Measurements from ENCODE around the gene PHOX2A. TPM values are rescaled to one million over a fixed set of nuclear protein-coding genes. Genes with fewer than 3 reads are reported as not detected.

PHOX2A gene
- total RNA-seq, 4 donors from 2014 or later, result not detected

GRCh38 chr11:72225411-72225951 lies 18.5 kb downstream of the PHOX2A start:
- Histone ChIP-seq H3K27ac (peak overlapping the region; percentile 94 to 100 (median 98)), H3K9me3 (no peaks in the 10 kb centered on the region), H3K4me1 (peaks cover 4 to 28% (median 11%) of the 10 kb centered on the region in 4 donors), H3K4me3 (peak overlapping the region; percentile 88 to 98 (median 92)), H3K36me3 (peaks cover 0 to 24% (median 0%) of the 10 kb centered on the region in 3 donors), H3K27me3 (no peaks in the 10 kb centered on the region)
- no peak for TF ChIP-seq POLR2A (IDR thresholded peaks at IDR 0.05)
- TF ChIP-seq CTCF (IDR thresholded peaks at IDR 0.05), result no peak
- DNase-seq, result peak in 1 of 3 donors; percentile 35

GRCh38 chr11:72224564-72225410 lies 19.2 kb downstream of the PHOX2A start, which contains the start of gene INPPL1:
Gene INPPL1 (plus strand): TSS chr11:72224767. CDS start chr11:72224985, 218 bp downstream.
- Histone ChIP-seq H3K4me3 (peak within 1 kb of the TSS; percentile 88 to 98 (median 92)), H3K36me3 (peaks cover 0 to 17% (median 0%) of the 10 kb centered on the region in 3 donors), H3K27ac (peak within 1 kb of the TSS; percentile 94 to 100 (median 98)), H3K9me3 (no peaks in the 10 kb centered on the region), H3K4me1 (peaks cover 4 to 28% (median 11%) of the 10 kb centered on the region in 4 donors), H3K27me3 (no peaks in the 10 kb centered on the region)
- TF ChIP-seq CTCF (IDR thresholded peaks at IDR 0.05) (no peak), POLR2A (IDR thresholded peaks at IDR 0.05) (no peak)
- peak; percentile 53 to 74 (median 67) for DNase-seq

GRCh38 chr11:72223615-72224563 lies 20.1 kb downstream of the PHOX2A start:
- peaks cover 4 to 28% (median 11%) of the 10 kb centered on the region in 4 donors for H3K4me1 ChIP-seq
- peak overlapping the region; percentile 88 to 98 (median 92) for H3K4me3 ChIP-seq
- TF ChIP-seq POLR2A (IDR thresholded peaks at IDR 0.05) (no peak), CTCF (IDR thresholded peaks at IDR 0.05) (no peak)
- no peaks in the 10 kb centered on the region for H3K27me3 ChIP-seq
- no peaks in the 10 kb centered on the region for H3K9me3 ChIP-seq
- DNase-seq, result peak; percentile 62 to 87 (median 87)
- H3K36me3 ChIP-seq, result peaks cover 0 to 8% (median 0%) of the 10 kb centered on the region in 3 donors
- H3K27ac ChIP-seq, result peak overlapping the region; percentile 94 to 100 (median 98)

GRCh38 chr11:72222907-72223614 lies 20.9 kb downstream of the PHOX2A start:
- H3K27me3 ChIP-seq, result no peaks in the 10 kb centered on the region
- no peaks in the 10 kb centered on the region for H3K9me3 ChIP-seq
- TF ChIP-seq POLR2A (IDR thresholded peaks at IDR 0.05) (peak; percentile 49 to 55), CTCF (IDR thresholded peaks at IDR 0.05) (peak; percentile 6 to 64 (median 50))

More at GRCh38 chr11:72222907-72223614, 20.9 kb downstream of the PHOX2A start:
- Histone ChIP-seq H3K36me3 (peaks cover 0 to under 1% (median 0%) of the 10 kb centered on the region in 3 donors), H3K4me1 (peaks cover 4 to 28% (median 11%) of the 10 kb centered on the region in 4 donors), H3K4me3 (peak overlapping the region; percentile 88 to 98 (median 92)), H3K27ac (peak overlapping the region; percentile 94 to 100 (median 98))
- DNase-seq, result peak; percentile 96 to 98 (median 97)

Data from Peyer's patch (tissue), 4 donors.